ENCODE measurements around the gene LARP4B.

Gene LARP4B
- total RNA-seq: 52.2 to 86.0 (median 55.8) reads per million in 3 donors

GRCh38 chr10:931326-932318, at the start of gene LARP4B:
TSS of gene LARP4B (minus strand) at chr10:931705. CDS start at chr10:885721, 45,984 bp downstream.
- Histone ChIP-seq H3K36me3 (ENCODE audit: control insufficient read depth, insufficient read depth, low read length) (no peaks in the 10 kb centered on the region), H3K27ac (ENCODE audit: insufficient read depth, low read length, poor library complexity, severe bottlenecking) (peak within 1 kb of the TSS; percentile 77), H3K4me1 (ENCODE audit: control insufficient read depth, insufficient read depth, low read length, poor library complexity, severe bottlenecking) (peaks cover 8% of the 10 kb centered on the region), H3K9me3 (ENCODE audit: control insufficient read depth, low read length) (no peaks in the 10 kb centered on the region), H3K4me3 (ENCODE audit: insufficient read depth, low read depth, low read length, poor library complexity, severe bottlenecking) (peak within 1 kb of the TSS; percentile 73), H3K27me3 (replicated peaks; ENCODE audit: control insufficient read depth, insufficient read depth, low read length, poor library complexity, severe bottlenecking) (no peaks in the 10 kb centered on the region)
- DNase-seq: peak; percentile 94 to 95 (median 94)

- Histone ChIP-seq H3K4me3 (ENCODE audit: insufficient read depth, low read depth, low read length, poor library complexity, severe bottlenecking) (no peak overlapping the region), H3K27me3 (replicated peaks; ENCODE audit: control insufficient read depth, insufficient read depth, low read length, poor library complexity, severe bottlenecking) (no peaks in the 10 kb centered on the region), H3K4me1 (ENCODE audit: control insufficient read depth, insufficient read depth, low read length, poor library complexity, severe bottlenecking) (no peaks in the 10 kb centered on the region), H3K27ac (ENCODE audit: insufficient read depth, low read length, poor library complexity, severe bottlenecking) (no peak overlapping the region), H3K9me3 (ENCODE audit: control insufficient read depth, low read length) (peaks cover 12% of the 10 kb centered on the region), H3K36me3 (ENCODE audit: control insufficient read depth, insufficient read depth, low read length) (no peaks in the 10 kb centered on the region)
- DNase-seq: no peak
Measured at GRCh38 chr10:980468-981093, 49.1 kb upstream of the LARP4B start.

GRCh38 chr10:978826-979421, 47.4 kb upstream of the LARP4B start:
- Histone ChIP-seq H3K36me3 (ENCODE audit: control insufficient read depth, insufficient read depth, low read length) (no peaks in the 10 kb centered on the region), H3K4me3 (ENCODE audit: insufficient read depth, low read depth, low read length, poor library complexity, severe bottlenecking) (no peak overlapping the region), H3K27me3 (replicated peaks; ENCODE audit: control insufficient read depth, insufficient read depth, low read length, poor library complexity, severe bottlenecking) (no peaks in the 10 kb centered on the region), H3K9me3 (ENCODE audit: control insufficient read depth, low read length) (peaks cover 12% of the 10 kb centered on the region), H3K4me1 (ENCODE audit: control insufficient read depth, insufficient read depth, low read length, poor library complexity, severe bottlenecking) (no peaks in the 10 kb centered on the region), H3K27ac (ENCODE audit: insufficient read depth, low read length, poor library complexity, severe bottlenecking) (no peak overlapping the region)
- no peak for DNase-seq

- no peak for DNase-seq
- Histone ChIP-seq H3K27ac (ENCODE audit: insufficient read depth, low read length, poor library complexity, severe bottlenecking) (no peak overlapping the region), H3K27me3 (replicated peaks; ENCODE audit: control insufficient read depth, insufficient read depth, low read length, poor library complexity, severe bottlenecking) (no peaks in the 10 kb centered on the region)
Measured at GRCh38 chr10:976316-976715, 44.8 kb upstream of the LARP4B start.

GRCh38 chr10:974785-975074, 43.2 kb upstream of the LARP4B start:
- DNase-seq: no peak
- no peaks in the 10 kb centered on the region for H3K4me1 ChIP-seq (ENCODE audit: control insufficient read depth, insufficient read depth, low read length, poor library complexity, severe bottlenecking)
- H3K9me3 ChIP-seq (ENCODE audit: control insufficient read depth, low read length): peaks cover 9% of the 10 kb centered on the region

More at GRCh38 chr10:976316-976715, 44.8 kb upstream of the LARP4B start:
- Histone ChIP-seq H3K4me1 (ENCODE audit: control insufficient read depth, insufficient read depth, low read length, poor library complexity, severe bottlenecking) (no peaks in the 10 kb centered on the region), H3K36me3 (ENCODE audit: control insufficient read depth, insufficient read depth, low read length) (no peaks in the 10 kb centered on the region), H3K9me3 (ENCODE audit: control insufficient read depth, low read length) (peaks cover 12% of the 10 kb centered on the region), H3K4me3 (ENCODE audit: insufficient read depth, low read depth, low read length, poor library complexity, severe bottlenecking) (no peak overlapping the region)

GRCh38 chr10:974038-974784, 42.7 kb upstream of the LARP4B start:
- Histone ChIP-seq H3K27me3 (replicated peaks; ENCODE audit: control insufficient read depth, insufficient read depth, low read length, poor library complexity, severe bottlenecking) (no peaks in the 10 kb centered on the region), H3K27ac (ENCODE audit: insufficient read depth, low read length, poor library complexity, severe bottlenecking) (no peak overlapping the region), H3K36me3 (ENCODE audit: control insufficient read depth, insufficient read depth, low read length) (no peaks in the 10 kb centered on the region), H3K4me1 (ENCODE audit: control insufficient read depth, insufficient read depth, low read length, poor library complexity, severe bottlenecking) (no peaks in the 10 kb centered on the region), H3K9me3 (ENCODE audit: control insufficient read depth, low read length) (peaks cover 5% of the 10 kb centered on the region), H3K4me3 (ENCODE audit: insufficient read depth, low read depth, low read length, poor library complexity, severe bottlenecking) (no peak overlapping the region)
- no peak for DNase-seq

More at GRCh38 chr10:974785-975074, 43.2 kb upstream of the LARP4B start:
- H3K36me3 ChIP-seq (ENCODE audit: control insufficient read depth, insufficient read depth, low read length): no peaks in the 10 kb centered on the region
- H3K4me3 ChIP-seq (ENCODE audit: insufficient read depth, low read depth, low read length, poor library complexity, severe bottlenecking): no peak overlapping the region
- H3K27ac ChIP-seq (ENCODE audit: insufficient read depth, low read length, poor library complexity, severe bottlenecking): no peak overlapping the region
- no peaks in the 10 kb centered on the region for H3K27me3 ChIP-seq (replicated peaks; ENCODE audit: control insufficient read depth, insufficient read depth, low read length, poor library complexity, severe bottlenecking)

- Histone ChIP-seq H3K4me3 (ENCODE audit: insufficient read depth, low read depth, low read length, poor library complexity, severe bottlenecking) (no peak overlapping the region), H3K27me3 (replicated peaks; ENCODE audit: control insufficient read depth, insufficient read depth, low read length, poor library complexity, severe bottlenecking) (no peaks in the 10 kb centered on the region), H3K27ac (ENCODE audit: insufficient read depth, low read length, poor library complexity, severe bottlenecking) (no peak overlapping the region), H3K36me3 (ENCODE audit: control insufficient read depth, insufficient read depth, low read length) (no peaks in the 10 kb centered on the region), H3K9me3 (ENCODE audit: control insufficient read depth, low read length) (no peaks in the 10 kb centered on the region), H3K4me1 (ENCODE audit: control insufficient read depth, insufficient read depth, low read length, poor library complexity, severe bottlenecking) (no peaks in the 10 kb centered on the region)
- no peak for DNase-seq
Measured at GRCh38 chr10:972763-973162, 41.3 kb upstream of the LARP4B start.

GRCh38 chr10:971613-972012, 40.1 kb upstream of the LARP4B start:
- H3K4me1 ChIP-seq (ENCODE audit: control insufficient read depth, insufficient read depth, low read length, poor library complexity, severe bottlenecking): no peaks in the 10 kb centered on the region

GRCh38 chr10:971150-971542, 39.6 kb upstream of the LARP4B start:
- H3K27me3 ChIP-seq (replicated peaks; ENCODE audit: control insufficient read depth, insufficient read depth, low read length, poor library complexity, severe bottlenecking): no peaks in the 10 kb centered on the region

More at GRCh38 chr10:971613-972012, 40.1 kb upstream of the LARP4B start:
- Histone ChIP-seq H3K27ac (ENCODE audit: insufficient read depth, low read length, poor library complexity, severe bottlenecking) (no peak overlapping the region), H3K36me3 (ENCODE audit: control insufficient read depth, insufficient read depth, low read length) (no peaks in the 10 kb centered on the region), H3K9me3 (ENCODE audit: control insufficient read depth, low read length) (no peaks in the 10 kb centered on the region), H3K27me3 (replicated peaks; ENCODE audit: control insufficient read depth, insufficient read depth, low read length, poor library complexity, severe bottlenecking) (no peaks in the 10 kb centered on the region), H3K4me3 (ENCODE audit: insufficient read depth, low read depth, low read length, poor library complexity, severe bottlenecking) (no peak overlapping the region)
- no peak for DNase-seq

More at GRCh38 chr10:971150-971542, 39.6 kb upstream of the LARP4B start:
- Histone ChIP-seq H3K4me3 (ENCODE audit: insufficient read depth, low read depth, low read length, poor library complexity, severe bottlenecking) (no peak overlapping the region), H3K36me3 (ENCODE audit: control insufficient read depth, insufficient read depth, low read length) (no peaks in the 10 kb centered on the region), H3K4me1 (ENCODE audit: control insufficient read depth, insufficient read depth, low read length, poor library complexity, severe bottlenecking) (no peaks in the 10 kb centered on the region), H3K27ac (ENCODE audit: insufficient read depth, low read length, poor library complexity, severe bottlenecking) (no peak overlapping the region), H3K9me3 (ENCODE audit: control insufficient read depth, low read length) (no peaks in the 10 kb centered on the region)
- no peak for DNase-seq
